DOHH2 (cell line): ENCODE measurements around the gene TBK1.

Source experiments
- EZH2phosphoT487 ChIP-seq: fragments of 200-600 bp; sonication (generic); IDR thresholded peaks from 2 replicates; pipeline ENCODE4 v1.6.1; 2017; ENCODE audit warnings: borderline replicate concordance, mild to moderate bottlenecking, antibody characterized with exemption, low read length, moderate library complexity, mixed read lengths
- TF ChIP-seq, protein P1 (sequence below): fragments of 200-600 bp; sonication (generic); IDR thresholded peaks from one replicate; pipeline ENCODE4 v1.5.1; 2014; ENCODE audit warnings: antibody characterized with exemption, mild to moderate bottlenecking, low read depth, low read length; ENCODE audit not compliant: poor library complexity, severe bottlenecking

DNA sequence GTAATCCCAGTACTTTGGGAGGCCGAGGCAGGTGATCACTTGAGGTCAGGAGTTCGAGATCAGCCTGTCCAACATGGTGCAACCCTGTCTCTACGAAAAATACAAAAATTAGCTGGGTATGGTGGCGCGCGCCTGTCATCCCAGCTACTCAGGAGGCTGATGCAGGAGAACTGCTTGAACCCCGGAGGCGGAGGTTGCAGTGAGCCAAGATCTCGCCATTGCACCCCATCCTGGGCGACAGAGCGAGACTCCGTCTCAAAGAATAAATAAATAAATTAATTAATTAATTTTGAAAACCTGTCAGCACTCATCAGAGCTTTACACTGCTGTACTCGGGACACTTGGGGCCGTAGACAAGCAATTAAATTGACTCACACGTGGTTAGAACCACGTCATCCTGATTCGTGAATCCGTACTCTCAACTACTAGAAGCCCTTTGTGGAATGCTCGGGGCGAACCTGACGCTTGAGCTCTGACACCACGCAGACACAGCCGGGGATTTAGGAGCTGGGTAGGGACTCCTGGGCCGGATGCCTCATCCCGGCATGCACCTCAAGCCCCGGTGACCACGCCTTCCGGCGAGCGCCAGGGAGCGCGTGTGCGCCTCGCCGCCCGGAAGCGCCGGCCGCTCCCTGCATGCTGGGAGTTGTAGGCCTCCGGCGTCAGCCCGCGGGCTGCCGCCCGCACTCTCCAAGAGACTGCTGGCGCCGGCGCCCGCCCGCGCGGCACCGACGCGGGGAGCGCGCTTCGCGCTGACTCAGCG, 48.0 kb upstream of the TBK1 start, which contains the start of gene XPOT:
- TF ChIP-seq, protein P1, sequence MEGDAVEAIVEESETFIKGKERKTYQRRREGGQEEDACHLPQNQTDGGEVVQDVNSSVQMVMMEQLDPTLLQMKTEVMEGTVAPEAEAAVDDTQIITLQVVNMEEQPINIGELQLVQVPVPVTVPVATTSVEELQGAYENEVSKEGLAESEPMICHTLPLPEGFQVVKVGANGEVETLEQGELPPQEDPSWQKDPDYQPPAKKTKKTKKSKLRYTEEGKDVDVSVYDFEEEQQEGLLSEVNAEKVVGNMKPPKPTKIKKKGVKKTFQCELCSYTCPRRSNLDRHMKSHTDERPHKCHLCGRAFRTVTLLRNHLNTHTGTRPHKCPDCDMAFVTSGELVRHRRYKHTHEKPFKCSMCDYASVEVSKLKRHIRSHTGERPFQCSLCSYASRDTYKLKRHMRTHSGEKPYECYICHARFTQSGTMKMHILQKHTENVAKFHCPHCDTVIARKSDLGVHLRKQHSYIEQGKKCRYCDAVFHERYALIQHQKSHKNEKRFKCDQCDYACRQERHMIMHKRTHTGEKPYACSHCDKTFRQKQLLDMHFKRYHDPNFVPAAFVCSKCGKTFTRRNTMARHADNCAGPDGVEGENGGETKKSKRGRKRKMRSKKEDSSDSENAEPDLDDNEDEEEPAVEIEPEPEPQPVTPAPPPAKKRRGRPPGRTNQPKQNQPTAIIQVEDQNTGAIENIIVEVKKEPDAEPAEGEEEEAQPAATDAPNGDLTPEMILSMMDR, result no peak
- no peak for TF ChIP-seq EZH2phosphoT487
